B cell (primary cell): ENCODE results near the gene ACCS. TPM values are rescaled to one million over a fixed set of nuclear protein-coding genes. Genes with fewer than 3 reads are reported as not detected.

ENCODE experiments used
- ATAC-seq: fragments of 200-7000 bp; cut with Tn5 transposase; one replicate; pipeline ENCODE4 v1.10.0; 2021; ENCODE audit warnings: low read depth, mild to moderate bottlenecking, moderate number of reproducible peaks, moderate library complexity
- CTCF ChIA-PET: fragments of 350-600 bp; sonication (Branson Sonifier 250); formaldehyde crosslinking; loops from one replicate; lab custom pipeline; 2021; ENCODE audit warnings: antibody characterized with exemption, inconsistent platforms; lab: Charles Lee
- POLR2A ChIA-PET: fragments of 350-600 bp; sonication (Branson Sonifier 250); formaldehyde crosslinking; loops from one replicate; lab custom pipeline; 2021; ENCODE audit warnings: antibody characterized with exemption; lab: Charles Lee
- DNase-seq: peaks from one replicate; pipeline ENCODE4 v3.0.0; 2013
- H2AFZ ChIP-seq: 2 replicates; pipeline ENCODE4 v1.6.1; 2012; ENCODE audit warnings: mild to moderate bottlenecking, low read depth, low read length; ENCODE audit not compliant: insufficient read depth, poor library complexity, severe bottlenecking
- H3K27ac ChIP-seq, 2 donors: 1 replicate in 1 of 2; 2 replicates in 1 of 2; pipeline ENCODE4 v1.5.1; 2012 to 2013; ENCODE audit warnings: low read length in 2 of 2, mild to moderate bottlenecking in 2 of 2, moderate library complexity in 1 of 2
- H3K27me3 ChIP-seq, 4 experiments: fragments of 200-600 bp in 1 of 4; sonication (generic) in 1 of 4; replicated peaks in 1 of 4; 1 replicate in 2 of 4; 2 replicates in 2 of 4; pipeline versions ENCODE4 v1.6.1 to v1.7.0; 2013 to 2016; ENCODE audit warnings: low read length in 3 of 4, mild to moderate bottlenecking in 2 of 4, mixed read lengths in 1 of 4, moderate library complexity in 1 of 4; ENCODE audit not compliant: insufficient read depth in 4 of 4, control insufficient read depth in 3 of 4; ENCODE audit errors: control extremely low read depth in 1 of 4
- H3K36me3 ChIP-seq, 2 experiments: replicated peaks in 1 of 2; 1 replicate in 1 of 2; 2 replicates in 1 of 2; pipeline versions ENCODE4 v1.6.1 to v1.7.1; 2013; ENCODE audit warnings: low read length in 1 of 2; ENCODE audit not compliant: insufficient read depth in 2 of 2, control insufficient read depth in 1 of 2; ENCODE audit errors: control extremely low read depth in 1 of 2, extremely low read depth in 1 of 2
- H3K4me1 ChIP-seq, 2 donors: fragments of 200-600 bp in 1 of 2; sonication (generic) in 1 of 2; 1 replicate in 1 of 2; 2 replicates in 1 of 2; pipeline versions ENCODE4 v1.5.1 to v1.6.1; 2013 to 2017; ENCODE audit warnings: low read length in 2 of 2; ENCODE audit not compliant: control insufficient read depth in 2 of 2, insufficient read depth in 2 of 2
- H3K4me2 ChIP-seq: replicated peaks from 2 replicates; pipeline ENCODE3; 2012; ENCODE audit warnings: mild to moderate bottlenecking, low read depth, low read length; ENCODE audit not compliant: poor library complexity, severe bottlenecking
- H3K4me3 ChIP-seq, 5 experiments: fragments of 200-600 bp in 1 of 5; sonication (generic) in 1 of 5; 1 replicate in 3 of 5; 2 replicates in 2 of 5; pipeline versions ENCODE4 v1.5.1 to v1.7.0; 2011 to 2016; ENCODE audit warnings: low read length in 4 of 5, mild to moderate bottlenecking in 4 of 5, low read depth in 2 of 5, control low read depth in 1 of 5, moderate library complexity in 1 of 5; ENCODE audit not compliant: insufficient read depth in 1 of 5; ENCODE audit errors: control extremely low read depth in 1 of 5, extremely low read depth in 1 of 5
- H3K79me2 ChIP-seq: fragments of 200-600 bp; sonication (generic); one replicate; pipeline ENCODE4 v1.6.0; 2016; ENCODE audit warnings: low read length; ENCODE audit not compliant: control insufficient read depth, insufficient read depth
- H3K9ac ChIP-seq: fragments of 200-600 bp; sonication (generic); 2 replicates; pipeline ENCODE4 v1.6.1; 2017; ENCODE audit warnings: mild to moderate bottlenecking, low read length, moderate library complexity
- H3K9me3 ChIP-seq, 3 donors: one replicate each; pipeline versions ENCODE4 v1.6.1 to v1.7.1; 2013; ENCODE audit warnings: low read length in 2 of 3; ENCODE audit not compliant: control insufficient read depth in 2 of 3, insufficient read depth in 1 of 3; ENCODE audit errors: control extremely low read depth in 1 of 3
- H4K20me1 ChIP-seq: 2 replicates; pipeline ENCODE4 v1.6.0; 2012; ENCODE audit warnings: mild to moderate bottlenecking, low read length; ENCODE audit not compliant: insufficient read depth, control insufficient read depth, poor library complexity, severe bottlenecking
- H3K27ac Mint-ChIP-seq: one replicate; pipeline ENCODE4 v1.8.0; 2021; ENCODE audit warnings: mixed read lengths
- H3K27me3 Mint-ChIP-seq: one replicate; pipeline ENCODE4 v1.8.0; 2021; ENCODE audit warnings: mixed read lengths
- H3K4me1 Mint-ChIP-seq: one replicate; pipeline ENCODE4 v1.8.0; 2021; ENCODE audit warnings: mixed read lengths
- H3K4me3 Mint-ChIP-seq: one replicate; pipeline ENCODE4 v1.8.0; 2021; ENCODE audit warnings: mixed read lengths
- H3K9me3 Mint-ChIP-seq: one replicate; pipeline ENCODE4 v1.8.0; 2022; ENCODE audit warnings: mixed read lengths; ENCODE audit not compliant: insufficient read depth
- EZH2 ChIP-seq: IDR thresholded peaks from 2 replicates; pipeline ENCODE4 v1.6.1; 2012; ENCODE audit warnings: borderline replicate concordance, low read depth, mild to moderate bottlenecking, moderate library complexity, low read length; ENCODE audit not compliant: insufficient read depth, poor library complexity, severe bottlenecking
- WGBS: methylation state at CpG from one replicate; pipeline ENCODE4 v1.1.5; 2013; ENCODE audit warnings: missing lambda C conversion rate; ENCODE audit not compliant: insufficient coverage; 5-methylcytosine and 5-hydroxymethylcytosine counted together
- intact Hi-C: fragments of 100-400 bp; cut with micrococcal nuclease; formaldehyde crosslinking; loops from one replicate; pipeline ENCODE4 v1.10.0; 2022
- polyA plus RNA-seq: library from polyadenylated mRNA; depleted of rRNA; stranded (reverse); fragments of >200 nt; gene quantifications from 2 replicates; pipeline ENCODE4 v1.2.3, GENCODE V29; 2012
- total RNA-seq, 2 donors: library from RNA; stranded (reverse); fragments of 120-200 nt in 1 of 2; gene quantifications; 1 replicate in 1 of 2; 2 replicates in 1 of 2; pipeline versions ENCODE4 v1.2.3 to v1.2.4, GENCODE V29; 2013 to 2022
- TF ChIP-seq, protein P1 (sequence below): fragments of 200-600 bp; IDR thresholded peaks from one replicate; pipeline ENCODE4 v1.8.0; 2022; ENCODE audit warnings: antibody characterized with exemption, mild to moderate bottlenecking

ACCS gene
- total and polyA plus RNA-seq, 2 donors (not counting 1 experiment from before 2014, with no cell fraction given): 59.5 to 63.2 TPM

DNA sequence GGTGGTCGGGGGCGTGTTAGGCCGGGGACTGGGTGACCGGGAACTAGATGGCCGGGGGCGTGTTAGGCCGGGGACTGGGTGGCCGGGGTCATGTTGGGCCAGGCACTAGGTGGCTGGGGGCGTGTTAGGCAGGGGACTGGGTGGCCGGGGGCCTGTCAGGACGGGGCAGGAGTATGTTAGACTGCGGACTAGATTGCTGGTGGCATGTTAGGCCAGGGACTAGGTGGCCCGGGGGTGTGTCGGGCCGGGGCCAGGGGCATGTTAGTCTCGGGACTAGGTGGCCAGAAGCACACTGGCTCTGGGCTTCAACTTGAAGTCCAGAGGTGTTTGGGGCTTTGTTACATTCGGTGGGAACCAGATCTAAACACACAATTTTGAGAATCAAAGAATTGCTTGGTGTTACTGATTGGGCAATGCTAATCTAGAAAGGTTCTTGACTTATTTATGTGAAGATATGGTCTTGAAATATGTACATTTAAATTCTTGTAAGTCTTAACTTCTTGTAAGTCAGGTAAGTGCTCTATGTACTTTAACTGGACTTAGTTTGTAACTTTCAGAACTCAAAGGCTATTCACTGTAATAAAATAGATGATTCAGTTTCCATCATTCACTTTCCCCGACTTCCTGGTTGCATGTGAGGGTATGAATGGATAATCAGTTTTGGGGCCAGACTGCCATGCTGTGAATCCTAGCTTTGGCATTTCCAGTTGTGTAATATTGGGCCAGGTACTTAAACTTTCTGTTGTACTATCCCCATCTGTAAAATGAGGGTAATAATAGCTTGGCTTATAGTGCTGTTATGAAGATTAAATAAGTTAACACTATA, 30.5 kb downstream of the ACCS start:
- Histone ChIP-seq H2AFZ (peak overlapping the region; percentile 88), H3K79me2 (peaks cover 34% of the 10 kb centered on the region), H3K9ac (peak overlapping the region; percentile 86), H3K4me3 (peak overlapping the region in 4 of 5 experiments; percentile 54 to 84 (median 72)), H3K9me3 (no peaks in the 10 kb centered on the region), H3K36me3 (no peaks in the 10 kb centered on the region), H3K4me2 (peak overlapping the region; percentile 99), H3K4me1 (peaks cover 15 to 18% of the 10 kb centered on the region in 2 donors), H3K27ac (peak overlapping the region in 1 of 2 donors; percentile 76), H3K27me3 (no peaks in the 10 kb centered on the region), H4K20me1 (peaks cover 22% of the 10 kb centered on the region)
- no peak for TF ChIP-seq EZH2
- TF ChIP-seq, protein P1, sequence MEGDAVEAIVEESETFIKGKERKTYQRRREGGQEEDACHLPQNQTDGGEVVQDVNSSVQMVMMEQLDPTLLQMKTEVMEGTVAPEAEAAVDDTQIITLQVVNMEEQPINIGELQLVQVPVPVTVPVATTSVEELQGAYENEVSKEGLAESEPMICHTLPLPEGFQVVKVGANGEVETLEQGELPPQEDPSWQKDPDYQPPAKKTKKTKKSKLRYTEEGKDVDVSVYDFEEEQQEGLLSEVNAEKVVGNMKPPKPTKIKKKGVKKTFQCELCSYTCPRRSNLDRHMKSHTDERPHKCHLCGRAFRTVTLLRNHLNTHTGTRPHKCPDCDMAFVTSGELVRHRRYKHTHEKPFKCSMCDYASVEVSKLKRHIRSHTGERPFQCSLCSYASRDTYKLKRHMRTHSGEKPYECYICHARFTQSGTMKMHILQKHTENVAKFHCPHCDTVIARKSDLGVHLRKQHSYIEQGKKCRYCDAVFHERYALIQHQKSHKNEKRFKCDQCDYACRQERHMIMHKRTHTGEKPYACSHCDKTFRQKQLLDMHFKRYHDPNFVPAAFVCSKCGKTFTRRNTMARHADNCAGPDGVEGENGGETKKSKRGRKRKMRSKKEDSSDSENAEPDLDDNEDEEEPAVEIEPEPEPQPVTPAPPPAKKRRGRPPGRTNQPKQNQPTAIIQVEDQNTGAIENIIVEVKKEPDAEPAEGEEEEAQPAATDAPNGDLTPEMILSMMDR: no peak
- CTCF ChIA-PET: interaction anchor here (0.8 to 1.6 kb wide), 3 partner anchors 10 to 40 kb away, joined by 3 to 4 read pairs (median 3); no protein-coding TSS in a partner anchor
- peak overlapping the region; percentile 23 for H3K27ac Mint-ChIP-seq
- no peaks in the 10 kb centered on the region for H3K9me3 Mint-ChIP-seq
- peaks cover 30% of the 10 kb centered on the region for H3K4me1 Mint-ChIP-seq
- DNase-seq (peak; percentile 9), ATAC-seq (no peak)
- WGBS: 12% methylated on average over 16 of the region's 18 CpGs
- intact Hi-C loops: loop anchor here (10.0 kb wide), 2 partner anchors 782 to 1248 kb away; partner anchors contain the start of gene API5
- H3K4me3 Mint-ChIP-seq: peak overlapping the region; percentile 90
- POLR2A ChIA-PET: no interaction called here
- H3K27me3 Mint-ChIP-seq: no peaks in the 10 kb centered on the region

DNA sequence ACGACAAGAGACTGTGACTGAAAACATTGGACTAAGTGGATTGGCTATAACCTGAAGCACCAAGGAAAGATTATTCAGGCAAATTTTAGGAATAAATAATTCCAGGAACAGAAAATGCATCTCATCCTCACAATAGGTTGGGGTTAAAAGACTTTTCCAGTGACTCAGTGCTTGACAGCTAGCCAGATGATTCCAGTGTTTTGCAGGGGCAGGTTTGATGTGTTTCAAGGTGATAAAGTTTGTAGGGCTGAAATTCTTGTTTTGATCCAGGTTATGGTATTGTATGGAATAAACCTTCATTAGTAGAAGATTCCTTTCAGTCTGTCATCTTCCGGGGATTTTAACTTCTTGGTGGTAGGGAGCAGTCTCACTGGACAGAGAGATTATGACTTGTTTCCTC, 31.8 kb downstream of the ACCS start:
- Histone ChIP-seq H3K4me2 (no peak overlapping the region), H3K27me3 (no peaks in the 10 kb centered on the region), H3K79me2 (peaks cover 38% of the 10 kb centered on the region), H3K36me3 (no peaks in the 10 kb centered on the region), H2AFZ (no peak overlapping the region), H3K27ac (no peak overlapping the region), H3K4me1 (peaks cover 15 to 18% of the 10 kb centered on the region in 2 donors), H4K20me1 (peaks cover 30% of the 10 kb centered on the region), H3K9me3 (no peaks in the 10 kb centered on the region), H3K9ac (no peak overlapping the region), H3K4me3 (no peak overlapping the region)
- Mint-ChIP-seq H3K9me3 (no peaks in the 10 kb centered on the region), H3K27ac (no peak overlapping the region), H3K27me3 (no peaks in the 10 kb centered on the region), H3K4me3 (peak overlapping the region; percentile 10), H3K4me1 (peaks cover 34% of the 10 kb centered on the region)
- ChIA-PET POLR2A (no interaction called here), CTCF (interaction anchor here (1.6 kb wide), 1 partner anchor 12 kb away, joined by 4 read pairs; no protein-coding TSS in a partner anchor)
- intact Hi-C loops: loop anchor here (10.0 kb wide), 2 partner anchors 783 to 1247 kb away; partner anchors contain the start of gene API5
- ATAC-seq (no peak), DNase-seq (no peak)
- 100% methylated on average over 1 of the region's 2 CpGs for WGBS
- TF ChIP-seq, protein P1: no peak
- no peak for TF ChIP-seq EZH2
